Urothelium cell line (cell line): ENCODE data around the gene SH3RF1.

Experiments
- DNase-seq: peaks from one replicate; pipeline ENCODE4 v3.0.0; 2011; ENCODE audit warnings: low spot score, mixed read lengths
- FAIRE-seq: peaks from 2 replicates; lab custom pipeline; 2011; peaks lifted over from hg19 to GRCh38; lab: Jason Lieb, UNC

SH3RF1 gene

GRCh38 chr4:169252339-169253112 is 18.2 kb downstream of the SH3RF1 start:
- FAIRE-seq: no peak

GRCh38 chr4:169251291-169252235 is 19.2 kb downstream of the SH3RF1 start:
- FAIRE-seq: no peak

More at GRCh38 chr4:169252339-169253112, 18.2 kb downstream of the SH3RF1 start:
- DNase-seq: no peak

GRCh38 chr4:169250796-169251195 is 20.0 kb downstream of the SH3RF1 start:
- DNase-seq (no peak), FAIRE-seq (no peak)

More at GRCh38 chr4:169251291-169252235, 19.2 kb downstream of the SH3RF1 start:
- DNase-seq: peak; percentile 63

- DNase-seq: no peak
- no peak for FAIRE-seq
Measured at GRCh38 chr4:169249999-169250398, 20.8 kb downstream of the SH3RF1 start.

GRCh38 chr4:169249214-169249973 is 21.4 kb downstream of the SH3RF1 start:
- FAIRE-seq (no peak), DNase-seq (no peak)

- FAIRE-seq (no peak), DNase-seq (no peak)
Measured at GRCh38 chr4:169248645-169249044, 22.1 kb downstream of the SH3RF1 start.

- FAIRE-seq (no peak), DNase-seq (no peak)
Measured at GRCh38 chr4:169246957-169247396, 23.8 kb downstream of the SH3RF1 start.

- DNase-seq (no peak), FAIRE-seq (no peak)
Measured at GRCh38 chr4:169246279-169246678, 24.5 kb downstream of the SH3RF1 start.

GRCh38 chr4:169245061-169245460 is 25.7 kb downstream of the SH3RF1 start:
- FAIRE-seq: no peak
- DNase-seq: no peak

- FAIRE-seq (no peak), DNase-seq (no peak)
Measured at GRCh38 chr4:169243825-169244609, 26.7 kb downstream of the SH3RF1 start.

- FAIRE-seq (no peak), DNase-seq (no peak)
Measured at GRCh38 chr4:169241464-169241863, 29.3 kb downstream of the SH3RF1 start.

- FAIRE-seq: no peak
- no peak for DNase-seq
Measured at GRCh38 chr4:169239221-169239905, 31.4 kb downstream of the SH3RF1 start.

- DNase-seq: no peak
- no peak for FAIRE-seq
Measured at GRCh38 chr4:169238445-169238844, 32.3 kb downstream of the SH3RF1 start.

GRCh38 chr4:169236873-169237626 is 33.7 kb downstream of the SH3RF1 start:
- FAIRE-seq (no peak), DNase-seq (no peak)

GRCh38 chr4:169236078-169236477 is 34.7 kb downstream of the SH3RF1 start:
- FAIRE-seq (no peak), DNase-seq (no peak)

- FAIRE-seq: no peak
Measured at GRCh38 chr4:169234137-169234855, 36.5 kb downstream of the SH3RF1 start.

GRCh38 chr4:169233691-169234090 is 37.1 kb downstream of the SH3RF1 start:
- DNase-seq: no peak
- no peak for FAIRE-seq

More at GRCh38 chr4:169234137-169234855, 36.5 kb downstream of the SH3RF1 start:
- DNase-seq: no peak

- no peak for DNase-seq
Measured at GRCh38 chr4:169231647-169232262, 39.0 kb downstream of the SH3RF1 start.

More at GRCh38 chr4:169231647-169232262, 39.0 kb downstream of the SH3RF1 start:
- no peak for FAIRE-seq
